ENCODE data around the gene CDK7. TPM values are rescaled to one million over a fixed set of nuclear protein-coding genes. Genes with fewer than 3 reads are reported as not detected.

CDK7 gene
- total and polyA plus RNA-seq, 2 donors (not counting 1 experiment from before 2014, with no cell fraction given): 12.3 to 30.6 TPM

DNA sequence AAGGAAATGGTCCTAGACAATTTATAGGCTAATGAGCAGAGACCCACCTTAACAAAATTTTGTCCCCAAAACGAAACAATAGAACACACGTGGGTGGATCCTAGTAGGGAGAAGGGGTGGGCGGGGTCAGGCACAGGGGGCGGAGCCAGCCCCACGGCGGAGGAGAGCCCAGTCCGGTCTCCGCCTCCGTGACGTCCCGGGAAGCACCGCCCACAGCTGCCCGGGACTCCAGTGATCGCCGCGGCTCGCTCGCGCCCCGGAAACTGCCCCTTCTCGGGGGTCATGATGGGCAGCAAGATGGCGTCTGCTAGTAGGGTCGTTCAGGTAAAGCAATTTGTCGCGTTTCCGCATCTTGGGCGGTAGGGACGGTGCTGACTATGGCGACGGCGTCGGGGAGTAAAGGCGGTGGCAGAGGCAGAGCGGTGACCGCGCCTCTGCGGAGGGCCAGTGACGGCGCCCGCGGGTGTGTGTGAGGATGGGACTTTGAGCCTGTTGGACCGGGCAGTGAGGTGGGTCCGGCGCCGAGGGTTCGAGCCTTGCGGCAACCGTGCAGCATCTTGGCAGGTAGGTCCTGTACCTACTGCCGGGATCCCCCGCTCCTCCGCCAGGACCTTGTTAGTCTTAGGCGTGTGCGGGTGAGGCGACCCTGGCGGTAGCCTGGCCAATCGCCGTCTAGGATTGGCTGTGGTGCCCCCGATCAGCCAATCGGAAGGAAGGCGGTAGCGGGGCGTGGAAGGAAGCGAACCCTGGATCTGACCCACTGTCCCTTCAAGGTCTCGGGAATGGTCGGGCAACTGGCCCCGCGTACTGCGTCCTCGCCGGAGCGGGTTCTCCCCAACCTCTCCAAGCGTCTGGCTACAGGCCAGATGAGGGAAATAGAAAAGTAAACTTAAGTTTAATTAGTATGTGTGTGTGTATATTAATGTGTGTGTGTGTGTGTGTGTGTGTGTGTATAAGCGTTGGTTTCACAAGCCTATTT is 16.8 kb upstream of the CDK7 start:
- Histone ChIP-seq H2AFZ (ENCODE audit: insufficient read depth, low read depth, low read length, poor library complexity, severe bottlenecking) (peak overlapping the region; percentile 99), H3K4me1 (ENCODE audit: control insufficient read depth in 2 of 2, insufficient read depth in 2 of 2, low read length in 2 of 2) (peaks cover 8 to 17% of the 10 kb centered on the region in 2 donors), H3K36me3 (replicated peaks in 1 of 2; ENCODE audit: control extremely low read depth in 1 of 2, control insufficient read depth in 1 of 2, extremely low read depth in 1 of 2, insufficient read depth in 2 of 2, low read length in 1 of 2) (peaks cover 0 to 3% of the 10 kb centered on the region in 2 experiments), H3K9ac (ENCODE audit: low read length) (peak overlapping the region; percentile 95), H3K4me2 (replicated peaks; ENCODE audit: low read depth, low read length, poor library complexity, severe bottlenecking) (peak overlapping the region; percentile 85), H3K27ac (ENCODE audit: low read length in 2 of 2) (peak overlapping the region; percentile 93 to 94), H4K20me1 (ENCODE audit: control insufficient read depth, insufficient read depth, low read length, poor library complexity, severe bottlenecking) (peaks cover 15% of the 10 kb centered on the region), H3K4me3 (ENCODE audit: control extremely low read depth in 1 of 5, extremely low read depth in 1 of 5, insufficient read depth in 1 of 5, low read depth in 2 of 5, low read length in 4 of 5) (peak overlapping the region; percentile 85 to 100 (median 97)), H3K9me3 (ENCODE audit: control extremely low read depth in 1 of 3, control insufficient read depth in 2 of 3, insufficient read depth in 1 of 3, low read length in 2 of 3) (no peaks in the 10 kb centered on the region), H3K27me3 (replicated peaks in 1 of 4; ENCODE audit: control extremely low read depth in 1 of 4, control insufficient read depth in 3 of 4, insufficient read depth in 4 of 4, low read length in 3 of 4) (no peaks in the 10 kb centered on the region), H3K79me2 (ENCODE audit: control insufficient read depth, insufficient read depth, low read length) (peaks cover 39% of the 10 kb centered on the region)
- TF ChIP-seq EZH2 (IDR thresholded peaks at IDR 0.05; ENCODE audit: borderline replicate concordance, insufficient read depth, low read depth, low read length, poor library complexity, severe bottlenecking) (no peak), CTCF (IDR thresholded peaks at IDR 0.05) (no peak)
- ChIA-PET POLR2A (interaction anchor here (0.6 to 1.4 kb wide), 4 partner anchors 17 to 152 kb away, joined by 3 to 5 read pairs (median 4); partner anchors contain the start of genes CCNB1, CDK7, CENPH and RAD17), CTCF (interaction anchor here (1.0 to 2.5 kb wide), 2 partner anchors 17 to 124 kb away, joined by 4 to 11 read pairs; partner anchors contain the start of genes CDK7 and SLC30A5)
- peak; percentile 95 for DNase-seq
- peak; percentile 90 for ATAC-seq (ENCODE audit: low read depth)
- H3K27ac Mint-ChIP-seq: peak overlapping the region; percentile 98
- WGBS (ENCODE audit: insufficient coverage): under 1% methylated on average over 70 of the region's 73 CpGs
- intact Hi-C loops (cut with micrococcal nuclease): loop anchor here (1.0 to 5.0 kb wide), 6 partner anchors 16 to 151 kb away; partner anchors contain the start of genes AK6, CCDC125, CCNB1 and CDK7
- no peaks in the 10 kb centered on the region for H3K27me3 Mint-ChIP-seq
- no peaks in the 10 kb centered on the region for H3K9me3 Mint-ChIP-seq (ENCODE audit: insufficient read depth)
- H3K4me3 Mint-ChIP-seq: peak overlapping the region; percentile 99
- H3K4me1 Mint-ChIP-seq: peaks cover 20% of the 10 kb centered on the region

All from B cell (primary cell).